D341Med (cell line): ENCODE results near the gene SFMBT2.
A peak's percentile ranks its signal among the peaks of the same experiment; 100 is the strongest.

ENCODE experiments used
- DNase-seq: peaks from one replicate; pipeline ENCODE4 v3.0.0; 2012; ENCODE audit warnings: low spot score

SFMBT2 gene

DNA sequence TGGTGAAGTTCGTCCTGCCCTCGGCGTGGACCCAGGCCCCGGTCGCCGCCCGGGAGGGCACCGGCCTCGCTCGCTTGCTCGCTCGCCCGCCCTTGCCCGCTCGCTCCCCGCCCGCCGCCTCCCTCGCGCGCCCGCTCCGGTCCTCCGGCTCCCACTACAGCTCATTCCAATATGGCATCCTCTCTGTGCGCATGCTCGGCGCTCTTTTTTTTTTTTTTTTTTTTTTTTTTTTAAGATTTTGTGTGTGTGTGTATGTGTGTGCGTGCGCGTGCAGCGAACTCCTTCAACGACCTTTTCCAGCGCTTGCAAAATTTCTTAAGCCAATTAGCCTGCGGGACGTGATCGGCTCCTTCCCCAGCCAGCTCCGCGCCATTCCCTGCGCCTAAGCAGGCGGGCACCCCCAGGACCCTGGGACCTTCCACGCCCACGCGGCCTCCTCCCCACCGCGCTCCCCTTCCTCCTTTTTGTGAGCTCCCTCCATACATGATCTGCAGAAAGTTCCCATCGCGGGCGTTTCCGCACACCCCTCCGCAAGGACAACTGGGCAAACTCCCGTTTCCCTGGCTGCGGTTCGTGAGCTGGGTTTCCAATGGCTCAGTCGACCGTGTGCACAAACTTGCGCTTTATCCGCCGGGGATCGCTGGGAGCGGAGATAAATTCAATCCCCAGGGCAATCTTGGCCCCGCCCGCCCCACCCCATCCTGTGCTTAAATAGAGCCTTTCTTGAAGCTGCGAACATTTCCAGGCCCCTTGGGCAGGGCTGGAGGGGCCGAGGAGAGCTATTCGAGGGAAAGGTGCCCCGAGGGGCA is at the start of gene SFMBT2:
TSS of gene SFMBT2 (minus strand) at position 173 of the 809 bp plus-strand sequence. CDS start 29,136 bp downstream, outside the sequence.
- DNase-seq, result peak; percentile 82

DNA sequence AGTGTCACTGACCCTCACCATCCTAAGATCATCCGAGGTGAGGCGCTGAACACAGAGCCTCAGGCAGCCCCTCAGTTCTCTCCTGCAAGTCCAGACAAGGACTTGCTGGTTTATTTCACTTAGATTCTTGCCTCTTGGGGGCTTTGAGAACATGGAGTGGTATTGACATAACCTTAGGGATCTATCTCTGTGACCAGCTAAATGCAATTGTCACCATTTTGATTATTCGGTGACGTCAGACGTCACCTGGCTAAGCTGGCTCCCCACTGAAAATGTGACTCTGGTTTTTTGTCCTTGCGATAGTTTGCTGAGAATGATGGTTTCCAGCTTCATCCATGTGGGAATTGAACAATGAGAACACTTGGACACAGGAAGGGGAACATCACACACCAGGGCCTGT is 49.2 kb upstream of the SFMBT2 start:
- DNase-seq, result no peak

DNA sequence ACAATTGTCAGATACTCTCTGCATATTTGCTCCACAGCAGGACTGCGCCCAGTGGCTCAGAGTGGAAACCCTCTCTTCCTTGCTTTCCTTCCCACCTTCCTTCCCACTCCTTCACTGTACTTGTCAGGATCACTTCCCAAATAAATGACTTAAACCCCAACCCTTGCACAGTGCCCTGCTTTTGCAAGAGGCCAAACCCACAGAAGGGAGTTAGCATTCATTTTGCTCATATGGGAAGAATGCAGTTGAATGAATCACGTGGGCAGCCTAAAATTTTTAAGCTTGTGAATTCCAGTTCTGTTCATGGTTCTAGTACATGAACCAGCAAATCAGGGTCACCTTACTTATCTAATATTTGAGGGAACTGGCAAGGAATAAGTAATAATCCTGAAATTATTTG is 47.7 kb upstream of the SFMBT2 start:
- no peak for DNase-seq

- no peak for DNase-seq
Observed at GRCh38 chr10:7457478-7458316, 46.9 kb upstream of the SFMBT2 start.

DNA sequence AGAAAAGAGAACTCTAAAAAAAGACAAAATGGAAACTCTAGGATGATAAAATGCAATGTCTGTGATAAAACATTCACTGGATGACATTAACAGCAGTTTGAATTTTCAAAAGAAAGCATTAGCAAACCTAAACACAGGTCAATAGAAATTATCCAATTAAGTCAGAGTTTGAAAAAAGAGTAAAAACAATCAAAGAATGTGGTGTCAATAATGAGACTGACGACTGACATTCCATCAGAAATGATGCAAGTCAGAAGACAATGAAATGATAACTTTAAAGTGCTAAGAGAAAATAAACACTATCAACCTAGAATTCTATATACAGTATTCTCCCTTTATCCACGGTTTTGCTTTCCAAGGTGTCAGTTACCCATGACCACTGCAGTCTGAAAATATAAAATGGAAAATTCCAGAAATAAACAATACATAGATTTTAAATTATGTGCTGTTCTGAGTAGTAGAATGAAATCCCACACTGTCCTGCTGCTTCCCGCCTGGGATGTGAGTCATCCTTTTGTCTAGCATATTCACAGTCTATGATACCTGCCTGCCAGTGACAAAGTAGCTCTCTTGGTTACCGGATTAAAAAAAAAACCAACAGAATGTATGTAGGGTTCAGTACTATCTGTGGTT is 38.3 kb upstream of the SFMBT2 start:
- no peak for DNase-seq

DNA sequence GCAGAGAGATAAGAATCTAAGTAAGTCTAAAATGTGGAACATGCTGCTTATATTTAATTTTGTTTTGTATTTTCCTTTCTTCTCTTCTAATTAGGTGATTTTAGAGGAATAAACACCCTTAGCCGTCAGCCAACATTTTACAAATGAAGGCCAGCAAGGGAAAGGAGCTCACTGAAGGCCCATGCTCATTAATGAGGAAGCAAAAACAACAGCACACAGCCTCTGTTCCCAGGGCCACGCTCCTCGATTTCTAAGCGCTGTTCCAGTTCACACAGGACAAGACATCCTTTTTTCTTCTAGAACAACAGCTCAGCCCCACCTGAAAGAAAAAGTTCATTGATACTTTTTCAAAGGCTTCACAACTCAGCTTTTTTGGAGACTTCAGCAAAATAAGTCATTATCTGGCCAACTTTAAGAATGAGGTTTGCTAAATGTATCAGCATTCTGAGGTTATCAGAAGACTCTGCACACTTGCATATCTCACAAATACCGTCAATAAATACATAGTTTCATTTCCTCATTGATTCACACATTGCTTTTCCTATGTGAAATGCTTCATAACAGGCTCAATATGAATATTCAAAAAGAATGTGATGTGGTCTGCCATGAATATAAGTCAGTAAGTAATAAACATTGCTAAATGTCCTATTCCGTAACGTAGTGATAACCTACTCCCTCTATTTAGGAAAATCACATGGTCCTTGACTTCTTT is 34.8 kb upstream of the SFMBT2 start:
- no peak for DNase-seq

GRCh38 chr10:7444551-7445121 is 33.8 kb upstream of the SFMBT2 start:
- no peak for DNase-seq

DNA sequence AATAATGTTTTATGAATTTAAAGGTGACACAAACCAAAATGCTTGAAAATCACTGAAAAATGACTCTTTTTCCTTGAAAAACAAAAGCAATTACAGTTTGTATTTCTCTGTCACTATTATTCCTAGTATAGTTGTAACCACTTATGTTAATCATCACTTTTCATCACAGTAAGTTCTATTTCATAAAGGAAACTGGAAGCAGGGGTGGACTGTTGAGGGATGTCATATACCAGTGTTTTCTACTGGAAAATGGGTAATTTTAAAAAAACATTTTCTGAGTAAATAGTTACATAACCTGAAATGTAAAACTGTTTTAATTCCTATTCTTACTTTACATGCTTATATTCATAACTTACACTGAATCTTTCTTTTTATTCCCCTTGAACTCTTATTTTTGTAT is 32.2 kb upstream of the SFMBT2 start:
- DNase-seq, result no peak

DNA sequence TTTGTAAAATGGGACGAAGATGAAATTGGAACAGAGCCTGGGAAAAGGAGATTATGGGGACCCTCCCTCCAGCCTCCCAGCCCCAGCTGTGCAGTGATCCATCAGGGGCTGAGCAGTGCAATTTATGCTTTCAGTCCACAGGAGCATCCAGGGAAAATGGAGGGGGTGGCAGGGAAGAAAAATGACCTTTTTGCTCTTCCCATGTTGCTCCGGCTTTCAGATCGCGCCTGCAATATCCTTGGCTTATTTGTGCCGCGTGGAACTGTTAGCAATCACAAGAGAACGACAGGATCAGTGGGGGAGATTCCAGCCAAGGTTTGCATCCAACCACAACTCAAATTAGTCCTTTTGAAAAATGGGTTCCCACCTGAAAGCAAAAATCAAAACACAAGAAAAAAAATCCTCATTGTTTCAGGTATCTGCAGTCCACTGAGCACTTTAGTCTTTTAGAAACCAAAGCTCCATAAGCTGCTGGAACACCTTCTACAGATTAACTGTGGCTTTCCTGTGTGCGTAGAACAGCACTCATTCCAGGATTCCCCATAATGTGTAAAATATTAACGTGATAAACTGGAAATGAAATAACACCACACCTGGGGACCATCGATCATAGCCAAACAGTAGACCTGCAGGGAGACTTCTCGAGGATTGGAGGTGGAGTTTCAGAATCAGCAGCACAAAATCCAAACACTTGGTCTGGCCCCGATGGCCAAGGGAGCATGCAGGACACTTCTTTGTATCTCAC is 30.7 kb upstream of the SFMBT2 start:
- DNase-seq, result no peak

- DNase-seq, result no peak
Observed at GRCh38 chr10:7439696-7440095, 28.9 kb upstream of the SFMBT2 start.

GRCh38 chr10:7438196-7438986 is 27.6 kb upstream of the SFMBT2 start:
- no peak for DNase-seq

- DNase-seq, result no peak
Observed at GRCh38 chr10:7436490-7437100, 25.8 kb upstream of the SFMBT2 start.

- no peak for DNase-seq
Observed at GRCh38 chr10:7435674-7436073, 24.8 kb upstream of the SFMBT2 start.

GRCh38 chr10:7434378-7434777 is 23.5 kb upstream of the SFMBT2 start:
- DNase-seq, result no peak

DNA sequence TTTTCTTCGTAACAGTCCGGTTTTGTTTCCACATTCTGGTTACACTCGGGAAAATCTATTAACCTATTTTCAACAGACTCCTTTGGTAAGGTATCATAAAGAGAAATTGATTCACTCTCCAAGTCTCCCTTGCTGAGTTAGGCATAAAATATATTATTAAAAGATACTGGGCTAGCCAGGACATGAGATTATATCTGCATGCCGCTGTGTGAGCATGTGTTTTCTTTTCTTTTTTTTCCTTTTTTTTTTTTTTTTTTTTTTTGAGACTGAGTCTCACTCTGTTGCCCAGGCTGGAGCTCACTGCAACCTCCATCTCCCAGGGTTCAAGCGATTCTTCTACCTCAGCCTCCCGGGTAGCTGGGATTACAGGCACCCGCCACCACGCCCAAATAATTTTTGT is 23.0 kb upstream of the SFMBT2 start:
- DNase-seq, result no peak

- DNase-seq, result no peak
Observed at GRCh38 chr10:7432884-7433726, 22.3 kb upstream of the SFMBT2 start.

- DNase-seq, result no peak
Observed at GRCh38 chr10:7428673-7429350, 18.0 kb upstream of the SFMBT2 start.

- no peak for DNase-seq
Observed at GRCh38 chr10:7426349-7426748, 15.5 kb upstream of the SFMBT2 start.
